PC-9 (cell line): ENCODE data around the gene SLC22A3. TPM values are rescaled to one million over a fixed set of nuclear protein-coding genes. Genes with fewer than 3 reads are reported as not detected.

ENCODE experiments used
- BruUV-seq: library from RNA; stranded (reverse); fragments of 400-500 nt; replicated peaks from 2 replicates; lab custom pipeline; 2021; lab: Mats Ljungman, UMichigan
- CTCF ChIA-PET: fragments of 300-600 bp; sonication (Branson Sonifier 250); formaldehyde crosslinking; loops from one replicate; lab custom pipeline; 2022; ENCODE audit warnings: antibody characterized with exemption; lab: Charles Lee
- POLR2A ChIA-PET: fragments of 300-600 bp; sonication (Branson Sonifier 250); formaldehyde crosslinking; loops from one replicate; lab custom pipeline; 2022; ENCODE audit warnings: antibody characterized with exemption; ENCODE audit not compliant: unreplicated experiment; lab: Charles Lee
- DNase-seq, 2 experiments: peaks; one replicate each; pipeline versions ENCODE4 v3.0.0 to v3.0.0-alpha.2; 2015 to 2022; ENCODE audit warnings: mixed read lengths in 1 of 2
- H2AFZ ChIP-seq: fragments of 200-600 bp; sonication (generic); 2 replicates; pipeline ENCODE4 v1.8.1; 2017; ENCODE audit warnings: antibody characterized with exemption
- H3F3A ChIP-seq: fragments of 200-600 bp; sonication (generic); 2 replicates; pipeline ENCODE4 v1.8.1; 2017; ENCODE audit warnings: antibody characterized with exemption, mild to moderate bottlenecking, low read depth; ENCODE audit not compliant: insufficient read depth
- H3K27ac ChIP-seq: fragments of 200-600 bp; sonication (generic); 2 replicates; pipeline ENCODE4 v1.6.1; 2016; ENCODE audit warnings: mixed run types
- H3K27me3 ChIP-seq: fragments of 200-600 bp; sonication (generic); 2 replicates; pipeline ENCODE4 v1.6.1; 2016; ENCODE audit warnings: low read depth, mixed run types; ENCODE audit not compliant: insufficient read depth
- H3K36me3 ChIP-seq: fragments of 200-600 bp; sonication (generic); 2 replicates; pipeline ENCODE4 v1.6.1; 2016; ENCODE audit warnings: low read depth, mixed run types
- H3K4me1 ChIP-seq: fragments of 200-600 bp; sonication (generic); replicated peaks from 2 replicates; pipeline ENCODE4 v1.6.1; 2016; ENCODE audit warnings: mixed run types; ENCODE audit not compliant: insufficient read depth
- H3K4me2 ChIP-seq: fragments of 200-600 bp; sonication (generic); 2 replicates; pipeline ENCODE4 v1.6.1; 2017; ENCODE audit warnings: mixed run types
- H3K4me3 ChIP-seq: fragments of 200-600 bp; sonication (generic); 2 replicates; pipeline ENCODE4 v1.6.1; 2016; ENCODE audit warnings: mixed run types
- H3K79me2 ChIP-seq: fragments of 200-600 bp; sonication (generic); 2 replicates; pipeline ENCODE4 v1.6.1; 2017; ENCODE audit warnings: low read depth, mixed run types
- H3K9me2 ChIP-seq: fragments of 200-600 bp; sonication (generic); 2 replicates; pipeline ENCODE4 v1.8.1; 2017; ENCODE audit warnings: mild to moderate bottlenecking; ENCODE audit not compliant: insufficient read depth
- H3K9me3 ChIP-seq: fragments of 200-600 bp; sonication (generic); 2 replicates; pipeline ENCODE4 v1.8.1; 2016; ENCODE audit warnings: low read depth; ENCODE audit not compliant: insufficient read depth
- H4K20me1 ChIP-seq: fragments of 200-600 bp; sonication (generic); 2 replicates; pipeline ENCODE4 v1.8.1; 2017; ENCODE audit not compliant: insufficient read depth
- CTCF ChIP-seq: fragments of 200-600 bp; sonication (generic); conservative IDR thresholded peaks from 2 replicates; pipeline ENCODE4 v1.6.1; 2017; ENCODE audit warnings: mixed run types, antibody characterized with exemption, mild to moderate bottlenecking, moderate library complexity
- EZH2 ChIP-seq: fragments of 200-600 bp; sonication (generic); IDR thresholded peaks from 2 replicates; pipeline ENCODE4 v1.8.0; 2017; ENCODE audit warnings: antibody characterized with exemption, low read depth
- intact Hi-C: fragments of 100-400 bp; cut with micrococcal nuclease; formaldehyde crosslinking; loops from one replicate; pipeline ENCODE4 v1.10.0; 2022; ENCODE audit not compliant: unreplicated experiment
- total RNA-seq: library from RNA; stranded (reverse); gene quantifications from 2 replicates; pipeline ENCODE4 v1.2.3, GENCODE V29; 2021

Gene SLC22A3
- total RNA-seq, 1 experiment from 2014 or later = not detected

DNA sequence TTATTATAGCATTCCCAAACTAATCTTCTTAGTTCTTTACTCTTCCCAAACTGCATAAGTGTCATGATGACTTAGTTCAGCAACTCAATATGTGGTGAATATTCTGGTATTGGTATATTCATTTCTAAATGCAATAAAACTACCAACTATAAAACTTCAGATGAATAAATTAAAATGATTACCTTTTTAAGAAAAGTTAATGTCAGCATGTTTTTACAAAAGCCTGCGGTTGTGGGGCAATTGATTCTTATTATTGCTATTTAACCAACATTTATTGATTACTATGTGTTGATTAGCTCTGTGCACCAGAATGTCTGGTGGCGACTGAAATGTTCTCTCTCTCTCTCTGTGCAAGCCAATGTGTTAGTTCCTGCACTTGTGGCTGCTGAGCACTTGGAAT lies 5.0 kb upstream of the SLC22A3 start:
- Histone ChIP-seq H3K4me1 (no peaks in the 10 kb centered on the region), H3K79me2 (no peaks in the 10 kb centered on the region), H2AFZ (no peak overlapping the region), H3K9me2 (no peaks in the 10 kb centered on the region), H3K27ac (no peak overlapping the region), H3F3A (no peaks in the 10 kb centered on the region), H3K36me3 (no peaks in the 10 kb centered on the region), H3K4me2 (no peak overlapping the region), H3K4me3 (no peak overlapping the region), H3K9me3 (no peaks in the 10 kb centered on the region), H3K27me3 (no peaks in the 10 kb centered on the region), H4K20me1 (no peaks in the 10 kb centered on the region)
- TF ChIP-seq EZH2 (no peak), CTCF (no peak)
- no peak for DNase-seq
- BruUV-seq = no TSS peak
- ChIA-PET CTCF (no interaction called here), POLR2A (no interaction called here)
- intact Hi-C loops = no loop called here

GRCh38 chr6:160344271-160344670 lies 3.9 kb upstream of the SLC22A3 start:
- H3K9me3 ChIP-seq = no peaks in the 10 kb centered on the region
- CTCF ChIA-PET = no interaction called here
- POLR2A ChIA-PET = no interaction called here
- H2AFZ ChIP-seq = no peak overlapping the region
- no peak overlapping the region for H3K4me3 ChIP-seq
- no peak overlapping the region for H3K4me2 ChIP-seq
- no peak overlapping the region for H3K27ac ChIP-seq
- no peaks in the 10 kb centered on the region for H3K9me2 ChIP-seq
- intact Hi-C loops = no loop called here
- no peaks in the 10 kb centered on the region for H3K4me1 ChIP-seq
- H4K20me1 ChIP-seq = no peaks in the 10 kb centered on the region
- H3K79me2 ChIP-seq = no peaks in the 10 kb centered on the region
- no peaks in the 10 kb centered on the region for H3F3A ChIP-seq
- no peaks in the 10 kb centered on the region for H3K36me3 ChIP-seq
- no peak for DNase-seq
- H3K27me3 ChIP-seq = no peaks in the 10 kb centered on the region
- TF ChIP-seq CTCF (no peak), EZH2 (no peak)
- no TSS peak for BruUV-seq

DNA sequence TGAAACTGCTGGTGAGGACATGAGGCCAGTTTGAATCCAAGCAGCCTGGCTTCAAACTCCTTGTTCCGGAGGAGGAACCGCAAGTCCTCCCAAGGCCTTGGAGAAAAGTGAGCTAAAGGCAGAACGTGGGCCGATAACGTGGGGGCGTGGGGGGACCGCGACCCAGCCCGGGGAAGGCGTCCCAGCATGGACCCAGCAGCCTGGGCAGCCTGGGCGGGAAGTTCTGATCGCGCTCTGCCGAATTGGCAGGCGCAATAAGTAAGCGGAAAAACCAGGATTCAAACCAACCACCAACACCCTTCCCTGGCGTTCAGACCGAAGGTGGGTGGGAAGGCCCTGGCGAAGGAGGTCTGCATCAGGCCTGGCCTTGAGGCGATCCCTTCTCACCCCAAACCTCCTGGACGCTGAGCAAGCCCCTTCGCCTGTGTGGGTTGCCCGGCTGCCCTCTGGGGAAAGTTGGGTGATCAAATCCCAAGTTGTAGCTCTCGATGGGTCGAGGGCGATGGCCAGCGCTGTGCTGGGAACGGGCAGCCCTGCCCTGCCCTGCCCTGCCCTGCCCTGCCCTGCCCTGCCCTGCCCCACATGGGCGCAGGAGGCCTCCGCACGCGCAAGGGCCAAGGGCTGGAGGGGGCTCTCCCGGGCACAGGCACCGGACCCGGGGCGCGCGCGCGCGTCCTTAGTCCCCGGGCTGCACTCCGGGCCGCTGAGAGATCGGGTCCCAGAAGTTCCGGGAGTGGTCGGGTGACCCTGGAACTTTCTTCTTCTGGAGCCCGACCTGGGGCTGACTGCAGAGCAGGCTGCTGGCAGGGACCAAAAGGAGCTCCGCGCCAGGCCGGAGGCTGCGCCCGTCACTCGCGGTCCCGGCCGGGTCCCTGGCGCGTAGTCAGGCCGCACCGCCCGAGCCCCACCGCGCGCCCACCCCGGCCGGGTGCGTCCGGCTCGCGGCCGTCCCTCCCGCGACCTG lies 637 bp upstream of the SLC22A3 start:
- Histone ChIP-seq H3K4me1 (no peaks in the 10 kb centered on the region), H3K27me3 (no peaks in the 10 kb centered on the region), H3K4me3 (no peak overlapping the region), H3K27ac (no peak overlapping the region), H4K20me1 (no peaks in the 10 kb centered on the region), H3K9me2 (no peaks in the 10 kb centered on the region), H3K36me3 (no peaks in the 10 kb centered on the region), H3K79me2 (no peaks in the 10 kb centered on the region), H3K4me2 (no peak overlapping the region), H3F3A (no peaks in the 10 kb centered on the region), H3K9me3 (no peaks in the 10 kb centered on the region), H2AFZ (no peak overlapping the region)
- DNase-seq = no peak
- CTCF ChIA-PET = no interaction called here
- POLR2A ChIA-PET = no interaction called here
- TF ChIP-seq CTCF (no peak), EZH2 (no peak)
- intact Hi-C loops = no loop called here
- BruUV-seq = no TSS peak
